Measurements from ENCODE around the gene PTBP1.
"Not testable (repeated sequence)": the region's sequence is repeated elsewhere in the genome, so short reads cannot be mapped to it uniquely, and the experiment has no call there.

Gene PTBP1

GRCh38 chr19:827710-828321, 30.6 kb downstream of the PTBP1 start, which contains the start of gene AZU1:
Gene AZU1 (plus strand): TSS chr19:827837. CDS start chr19:827847, 10 bp downstream.
- Histone ChIP-seq H3K36me3 (ENCODE audit: control insufficient read depth in 2 of 2, insufficient read depth in 2 of 2, low read length in 2 of 2) (no peaks in the 10 kb centered on the region), H3K4me3 (ENCODE audit: low read length in 2 of 2) (no peak within 1 kb of the TSS), H3K9ac (ENCODE audit: low read depth in 1 of 2, low read length in 2 of 2) (no peak within 1 kb of the TSS), H3K27ac (ENCODE audit: low read depth in 2 of 2, low read length in 2 of 2) (no peak within 1 kb of the TSS), H3K27me3 (ENCODE audit: control insufficient read depth in 2 of 2, insufficient read depth in 2 of 2, low read length in 2 of 2) (peaks cover 9 to 13% of the 10 kb centered on the region in 2 donors), H3K9me3 (ENCODE audit: control insufficient read depth in 2 of 2, low read length in 2 of 2) (no peaks in the 10 kb centered on the region), H3K4me1 (ENCODE audit: control insufficient read depth in 2 of 2, insufficient read depth in 2 of 2, low read length in 2 of 2) (peaks cover 0 to 2% of the 10 kb centered on the region in 2 donors)

- H3K9ac ChIP-seq (ENCODE audit: low read depth in 1 of 2, low read length in 2 of 2) = no peak overlapping the region
- H3K9me3 ChIP-seq (ENCODE audit: control insufficient read depth in 2 of 2, low read length in 2 of 2) = no peaks in the 10 kb centered on the region
- H3K27me3 ChIP-seq (ENCODE audit: control insufficient read depth in 2 of 2, insufficient read depth in 2 of 2, low read length in 2 of 2) = peaks cover 9 to 11% of the 10 kb centered on the region in 2 donors
- H3K4me1 ChIP-seq (ENCODE audit: control insufficient read depth in 2 of 2, insufficient read depth in 2 of 2, low read length in 2 of 2) = no peaks in the 10 kb centered on the region
- no peak overlapping the region for H3K27ac ChIP-seq (ENCODE audit: low read depth in 2 of 2, low read length in 2 of 2)
- H3K36me3 ChIP-seq (ENCODE audit: control insufficient read depth in 2 of 2, insufficient read depth in 2 of 2, low read length in 2 of 2) = no peaks in the 10 kb centered on the region
- H3K4me3 ChIP-seq (ENCODE audit: low read length in 2 of 2) = no peak overlapping the region
Measured at GRCh38 chr19:829129-829758, 32.0 kb downstream of the PTBP1 start.

DNA sequence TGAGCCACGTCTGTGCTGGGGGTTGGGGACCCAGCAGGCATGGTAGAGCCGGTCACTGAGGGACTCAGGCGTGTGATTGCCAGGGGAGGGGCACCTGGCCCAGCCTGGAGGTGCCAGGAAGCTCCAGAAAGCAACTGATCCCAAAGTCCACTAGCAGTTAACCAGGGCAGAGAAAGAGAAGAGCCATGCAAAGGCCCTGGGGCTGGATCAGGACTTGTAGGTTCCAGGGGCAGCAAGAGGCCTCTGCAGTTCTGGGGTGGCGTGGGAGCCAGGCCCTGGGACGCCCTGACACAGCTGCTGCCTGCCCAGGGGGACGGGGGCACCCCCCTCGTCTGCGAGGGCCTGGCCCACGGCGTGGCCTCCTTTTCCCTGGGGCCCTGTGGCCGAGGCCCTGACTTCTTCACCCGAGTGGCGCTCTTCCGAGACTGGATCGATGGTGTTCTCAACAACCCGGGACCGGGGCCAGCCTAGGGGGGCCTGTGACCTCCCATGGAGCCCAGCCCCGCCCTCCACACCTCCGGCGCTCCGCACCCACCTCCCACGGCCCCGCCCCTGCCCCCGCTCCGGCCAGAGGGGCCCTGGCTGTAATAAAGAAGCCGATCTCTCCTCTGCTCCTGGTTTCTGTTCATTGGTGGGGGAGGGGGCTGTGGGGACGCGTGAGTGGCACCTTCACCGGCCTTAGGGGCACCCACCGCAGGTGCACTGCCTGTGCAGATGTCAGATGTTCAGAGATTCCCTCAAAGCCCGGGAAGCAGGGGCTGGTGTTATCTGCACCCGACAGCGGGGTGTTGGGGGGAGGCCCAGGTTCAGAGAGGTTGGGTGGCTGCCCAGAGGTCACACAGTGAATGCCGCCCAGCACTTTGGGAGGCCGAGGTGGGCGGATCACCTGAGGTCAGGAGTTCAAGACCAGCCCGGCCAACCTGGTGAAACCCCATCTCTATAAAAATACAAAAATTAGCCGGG, 34.4 kb downstream of the PTBP1 start:
- H3K4me1 ChIP-seq (ENCODE audit: control insufficient read depth in 2 of 2, insufficient read depth in 2 of 2, low read length in 2 of 2) = no peaks in the 10 kb centered on the region
- H3K27ac ChIP-seq (ENCODE audit: low read depth in 2 of 2, low read length in 2 of 2) = no peak overlapping the region

GRCh38 chr19:834216-834615, 37.0 kb downstream of the PTBP1 start:
- H3K9ac ChIP-seq (ENCODE audit: low read depth in 1 of 2, low read length in 2 of 2) = no peak overlapping the region
- no peak overlapping the region for H3K4me3 ChIP-seq (ENCODE audit: low read length in 2 of 2)
- no peaks in the 10 kb centered on the region for H3K36me3 ChIP-seq (ENCODE audit: control insufficient read depth in 2 of 2, insufficient read depth in 2 of 2, low read length in 2 of 2)
- H3K9me3 ChIP-seq (ENCODE audit: control insufficient read depth in 2 of 2, low read length in 2 of 2) = no peaks in the 10 kb centered on the region
- no peaks in the 10 kb centered on the region for H3K4me1 ChIP-seq (ENCODE audit: control insufficient read depth in 2 of 2, insufficient read depth in 2 of 2, low read length in 2 of 2)
- H3K27me3 ChIP-seq (ENCODE audit: control insufficient read depth in 2 of 2, insufficient read depth in 2 of 2, low read length in 2 of 2) = peaks cover 12 to 22% of the 10 kb centered on the region in 2 donors
- H3K27ac ChIP-seq (ENCODE audit: low read depth in 2 of 2, low read length in 2 of 2) = no peak overlapping the region

More for the DNA sequence above, 34.4 kb downstream of the PTBP1 start:
- no peaks in the 10 kb centered on the region for H3K36me3 ChIP-seq (ENCODE audit: control insufficient read depth in 2 of 2, insufficient read depth in 2 of 2, low read length in 2 of 2)
- H3K27me3 ChIP-seq (ENCODE audit: control insufficient read depth in 2 of 2, insufficient read depth in 2 of 2, low read length in 2 of 2) = peaks cover 9 to 19% of the 10 kb centered on the region in 2 donors
- no peak overlapping the region for H3K4me3 ChIP-seq (ENCODE audit: low read length in 2 of 2)
- no peaks in the 10 kb centered on the region for H3K9me3 ChIP-seq (ENCODE audit: control insufficient read depth in 2 of 2, low read length in 2 of 2)
- no peak overlapping the region for H3K9ac ChIP-seq (ENCODE audit: low read depth in 1 of 2, low read length in 2 of 2)

DNA sequence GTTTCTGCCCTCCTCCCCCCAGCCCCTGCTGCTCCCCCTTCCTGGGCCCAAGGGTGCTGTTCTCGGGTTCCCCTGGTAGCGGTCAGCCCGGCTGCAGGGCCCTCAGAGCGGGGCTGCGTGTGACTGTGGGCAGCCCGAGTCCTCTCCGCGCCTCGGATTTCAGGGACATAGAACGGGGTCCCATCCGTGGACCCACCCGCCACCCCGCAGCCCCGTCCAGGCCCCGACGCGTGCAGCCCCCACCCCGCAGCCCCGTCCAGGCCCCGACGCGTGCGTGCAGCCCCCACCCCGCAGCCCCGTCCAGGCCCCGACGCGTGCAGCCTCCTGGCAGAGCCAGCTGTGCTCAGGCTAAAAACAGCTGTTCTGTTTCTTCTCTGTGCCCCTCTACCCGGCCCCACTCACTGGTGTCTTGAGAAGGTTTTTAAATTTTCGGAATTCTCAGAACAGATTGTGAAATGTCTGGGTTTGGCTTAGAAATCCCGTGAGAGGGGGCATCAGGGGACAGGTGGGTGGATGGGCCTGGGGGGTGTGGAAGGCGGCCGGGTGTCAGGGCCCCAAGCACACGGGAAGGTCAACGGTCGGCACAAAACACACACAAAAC, 38.1 kb downstream of the PTBP1 start:
- Histone ChIP-seq H3K27ac (ENCODE audit: low read depth in 2 of 2, low read length in 2 of 2) (no peak overlapping the region), H3K9me3 (ENCODE audit: control insufficient read depth in 2 of 2, low read length in 2 of 2) (no peaks in the 10 kb centered on the region), H3K36me3 (ENCODE audit: control insufficient read depth in 2 of 2, insufficient read depth in 2 of 2, low read length in 2 of 2) (no peaks in the 10 kb centered on the region), H3K9ac (ENCODE audit: low read depth in 1 of 2, low read length in 2 of 2) (no peak overlapping the region), H3K4me1 (ENCODE audit: control insufficient read depth in 2 of 2, insufficient read depth in 2 of 2, low read length in 2 of 2) (no peaks in the 10 kb centered on the region), H3K27me3 (ENCODE audit: control insufficient read depth in 2 of 2, insufficient read depth in 2 of 2, low read length in 2 of 2) (peaks cover 9 to 23% of the 10 kb centered on the region in 2 donors), H3K4me3 (ENCODE audit: low read length in 2 of 2) (no peak overlapping the region)

DNA sequence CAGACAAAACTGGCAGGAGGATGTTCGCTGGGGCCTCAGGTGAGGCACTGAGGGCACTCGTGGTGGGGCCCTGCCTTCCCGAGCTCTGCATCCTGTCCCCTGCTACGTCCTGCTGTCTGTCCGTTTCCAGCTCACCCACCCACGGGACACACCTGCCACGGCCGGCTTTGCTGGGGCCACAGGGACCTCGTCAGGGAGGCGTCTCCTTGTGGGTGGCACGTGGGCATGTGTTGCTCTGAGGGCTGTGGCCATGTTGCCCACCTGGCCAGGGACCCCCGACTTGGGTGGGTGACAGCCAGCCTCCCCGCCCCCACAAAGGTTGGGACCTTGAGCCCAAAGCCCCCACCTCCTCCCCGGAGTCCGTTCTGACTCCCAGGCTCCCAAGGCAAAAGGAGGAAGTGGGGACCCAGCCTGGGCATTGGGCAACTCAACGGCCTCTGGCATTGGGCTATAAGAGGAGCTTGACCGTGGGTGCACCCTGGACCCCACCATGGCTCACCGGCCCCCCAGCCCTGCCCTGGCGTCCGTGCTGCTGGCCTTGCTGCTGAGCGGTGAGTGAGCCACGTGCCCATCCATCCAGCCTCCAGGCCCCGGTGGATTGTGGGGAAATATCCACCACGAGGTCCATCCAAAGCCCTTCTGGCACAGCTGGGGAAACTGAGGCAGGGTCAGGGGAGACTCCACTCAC, 43.4 kb downstream of the PTBP1 start, which contains the start of gene PRTN3:
PRTN3 (plus strand) TSS at position 481 of the 688 bp plus-strand sequence; CDS start at position 491, 10 bp downstream.
- Histone ChIP-seq H3K27me3 (ENCODE audit: control insufficient read depth in 2 of 2, insufficient read depth in 2 of 2, low read length in 2 of 2) (peaks cover 14 to 29% of the 10 kb centered on the region in 2 donors), H3K9me3 (ENCODE audit: control insufficient read depth in 2 of 2, low read length in 2 of 2) (no peaks in the 10 kb centered on the region), H3K27ac (ENCODE audit: low read depth in 2 of 2, low read length in 2 of 2) (no peak within 1 kb of the TSS), H3K4me3 (ENCODE audit: low read length in 2 of 2) (no peak within 1 kb of the TSS), H3K4me1 (ENCODE audit: control insufficient read depth in 2 of 2, insufficient read depth in 2 of 2, low read length in 2 of 2) (peaks cover 3 to 6% of the 10 kb centered on the region in 2 donors), H3K9ac (ENCODE audit: low read depth in 1 of 2, low read length in 2 of 2) (no peak within 1 kb of the TSS), H3K36me3 (ENCODE audit: control insufficient read depth in 2 of 2, insufficient read depth in 2 of 2, low read length in 2 of 2) (no peaks in the 10 kb centered on the region)

DNA sequence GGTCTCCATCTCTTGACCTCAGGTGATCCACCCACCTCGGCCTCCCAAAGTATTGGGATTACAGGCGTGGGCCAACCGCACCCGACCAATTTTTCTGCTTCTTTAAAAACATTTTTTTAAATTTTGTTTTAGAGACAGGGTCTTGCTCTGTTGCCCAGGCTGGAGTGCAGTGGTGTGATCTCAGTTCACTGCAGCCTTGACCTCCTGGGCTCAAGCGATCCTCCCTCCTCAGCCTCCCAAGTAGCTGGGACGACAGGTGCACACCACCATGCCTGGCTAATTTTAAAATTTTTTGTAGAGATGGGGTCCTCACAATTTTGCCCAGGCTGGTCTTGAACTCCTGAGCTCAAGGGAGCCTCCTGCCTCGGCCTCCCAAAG, 45.5 kb downstream of the PTBP1 start:
- H3K9me3 ChIP-seq (ENCODE audit: control insufficient read depth in 2 of 2, low read length in 2 of 2); H3K27ac ChIP-seq (ENCODE audit: low read depth in 2 of 2, low read length in 2 of 2); H3K4me3 ChIP-seq (ENCODE audit: low read length in 2 of 2); H3K36me3 ChIP-seq (ENCODE audit: control insufficient read depth in 2 of 2, insufficient read depth in 2 of 2, low read length in 2 of 2); H3K9ac ChIP-seq (ENCODE audit: low read depth in 1 of 2, low read length in 2 of 2); H3K4me1 ChIP-seq (ENCODE audit: control insufficient read depth in 2 of 2, insufficient read depth in 2 of 2, low read length in 2 of 2): not testable (repeated sequence)
- H3K27me3 ChIP-seq (ENCODE audit: control insufficient read depth in 2 of 2, insufficient read depth in 2 of 2, low read length in 2 of 2) = peaks cover 20 to 35% of the 10 kb centered on the region in 2 donors

DNA sequence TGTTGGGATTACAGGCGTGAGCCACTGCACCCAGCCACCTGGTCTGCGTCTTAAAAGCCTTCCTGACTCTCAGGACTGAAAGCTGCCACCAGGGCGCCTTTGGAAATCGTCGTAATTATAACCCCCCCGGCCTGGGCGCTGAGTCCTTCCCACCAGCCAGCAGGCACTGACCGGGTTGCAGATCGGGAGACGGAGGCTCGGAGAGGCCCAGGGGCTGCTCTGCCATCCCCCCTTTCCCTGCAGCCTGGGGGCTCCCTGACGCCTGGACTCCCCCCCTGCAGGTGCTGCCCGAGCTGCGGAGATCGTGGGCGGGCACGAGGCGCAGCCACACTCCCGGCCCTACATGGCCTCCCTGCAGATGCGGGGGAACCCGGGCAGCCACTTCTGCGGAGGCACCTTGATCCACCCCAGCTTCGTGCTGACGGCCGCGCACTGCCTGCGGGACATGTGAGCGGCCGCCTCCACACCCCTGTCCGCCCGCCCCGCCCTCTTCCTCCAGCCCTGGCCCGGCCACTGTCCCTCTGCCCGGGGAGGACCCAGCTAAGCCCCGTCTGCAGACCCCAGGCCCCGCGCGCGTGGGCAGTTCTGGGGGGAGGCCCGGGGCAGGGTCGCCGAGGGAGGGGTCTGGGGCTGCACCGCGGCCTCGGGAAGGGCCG, 46.1 kb downstream of the PTBP1 start:
- peaks cover 23 to 40% of the 10 kb centered on the region in 2 donors for H3K27me3 ChIP-seq (ENCODE audit: control insufficient read depth in 2 of 2, insufficient read depth in 2 of 2, low read length in 2 of 2)
- H3K4me3 ChIP-seq (ENCODE audit: low read length in 2 of 2) = no peak overlapping the region
- H3K36me3 ChIP-seq (ENCODE audit: control insufficient read depth in 2 of 2, insufficient read depth in 2 of 2, low read length in 2 of 2) = no peaks in the 10 kb centered on the region
- peaks cover 3 to 6% of the 10 kb centered on the region in 2 donors for H3K4me1 ChIP-seq (ENCODE audit: control insufficient read depth in 2 of 2, insufficient read depth in 2 of 2, low read length in 2 of 2)
- no peaks in the 10 kb centered on the region for H3K9me3 ChIP-seq (ENCODE audit: control insufficient read depth in 2 of 2, low read length in 2 of 2)
- no peak overlapping the region for H3K9ac ChIP-seq (ENCODE audit: low read depth in 1 of 2, low read length in 2 of 2)
- H3K27ac ChIP-seq (ENCODE audit: low read depth in 2 of 2, low read length in 2 of 2) = no peak overlapping the region
